MM.1S (cell line): ENCODE measurements around the gene NEDD4L.

Experiments used
- DNase-seq: peaks from one replicate; pipeline ENCODE4 v3.0.0-alpha.2; 2015
- H2AFZ ChIP-seq: fragments of 300-600 bp; sonication (generic); 2 replicates; pipeline ENCODE4 v1.6.0; 2016; ENCODE audit warnings: antibody characterized with exemption, low read length
- H3F3A ChIP-seq: fragments of 300-600 bp; sonication (generic); 2 replicates; pipeline ENCODE4 v1.6.1; 2016; ENCODE audit warnings: mild to moderate bottlenecking, antibody characterized with exemption, low read length, moderate library complexity, mixed read lengths; ENCODE audit not compliant: insufficient read depth
- H3K27ac ChIP-seq: fragments of 300-600 bp; sonication (generic); 2 replicates; pipeline ENCODE4 v1.5.1; 2016; ENCODE audit warnings: mild to moderate bottlenecking, low read length
- H3K27me3 ChIP-seq: fragments of 300-600 bp; sonication (generic); replicated peaks from 2 replicates; pipeline ENCODE4 v1.6.0; 2016; ENCODE audit warnings: low read length; ENCODE audit not compliant: insufficient read depth
- H3K36me3 ChIP-seq: fragments of 300-600 bp; sonication (generic); replicated peaks from 2 replicates; pipeline ENCODE4 v1.6.1; 2016; ENCODE audit warnings: mild to moderate bottlenecking, low read length, mixed read lengths; ENCODE audit not compliant: insufficient read depth
- H3K4me1 ChIP-seq: fragments of 300-600 bp; sonication (generic); 2 replicates; pipeline ENCODE4 v1.6.1; 2016; ENCODE audit warnings: low read length, mixed read lengths
- H3K4me2 ChIP-seq: fragments of 300-600 bp; sonication (generic); 2 replicates; pipeline ENCODE4 v1.6.0; 2016; ENCODE audit warnings: low read depth, low read length
- H3K4me3 ChIP-seq: fragments of 300-600 bp; sonication (generic); 2 replicates; pipeline ENCODE4 v1.5.1; 2016; ENCODE audit warnings: low read length, mixed read lengths
- H3K79me2 ChIP-seq: fragments of 300-600 bp; sonication (generic); 2 replicates; pipeline ENCODE4 v1.6.1; 2016; ENCODE audit warnings: mixed run types, low read length, mixed read lengths
- H3K9ac ChIP-seq: fragments of 300-600 bp; sonication (generic); 2 replicates; pipeline ENCODE4 v1.6.1; 2016; ENCODE audit warnings: low read length, mixed read lengths
- H3K9me2 ChIP-seq: fragments of 300-600 bp; sonication (generic); replicated peaks from 2 replicates; pipeline ENCODE4 v1.6.1; 2016; ENCODE audit warnings: mild to moderate bottlenecking, low read length, mixed read lengths; ENCODE audit not compliant: insufficient read depth
- H3K9me3 ChIP-seq: fragments of 300-600 bp; sonication (generic); replicated peaks from 2 replicates; pipeline ENCODE4 v1.6.1; 2016; ENCODE audit warnings: mild to moderate bottlenecking, low read length, mixed read lengths; ENCODE audit not compliant: insufficient read depth
- H4K20me1 ChIP-seq: fragments of 300-600 bp; sonication (generic); 2 replicates; pipeline ENCODE4 v1.6.1; 2016; ENCODE audit warnings: mild to moderate bottlenecking, low read length, moderate library complexity, mixed read lengths; ENCODE audit not compliant: insufficient read depth
- CTCF ChIP-seq: fragments of 300-600 bp; sonication (generic); IDR thresholded peaks from 2 replicates; pipeline ENCODE4 v1.5.1; 2016; ENCODE audit warnings: antibody characterized with exemption, low read length, mixed read lengths
- EZH2 ChIP-seq: fragments of 300-600 bp; sonication (generic); optimal IDR thresholded peaks from 2 replicates; pipeline ENCODE3; 2017; ENCODE audit warnings: low read depth, mild to moderate bottlenecking, antibody characterized with exemption, low read length, mixed read lengths
- EZH2phosphoT487 ChIP-seq: fragments of 300-600 bp; sonication (generic); IDR thresholded peaks from 2 replicates; pipeline ENCODE4 v1.6.1; 2018; ENCODE audit warnings: antibody characterized with exemption, low read length

Gene NEDD4L

GRCh38 chr18:58254873-58255511 lies 211.0 kb downstream of the NEDD4L start:
- H3K9me2 ChIP-seq, result no peaks in the 10 kb centered on the region
- DNase-seq, result no peak
- no peaks in the 10 kb centered on the region for H3K79me2 ChIP-seq
- no peaks in the 10 kb centered on the region for H3K4me1 ChIP-seq
- H3K9me3 ChIP-seq, result no peaks in the 10 kb centered on the region
- H3K27me3 ChIP-seq, result no peaks in the 10 kb centered on the region
- no peak for TF ChIP-seq EZH2
- no peak for TF ChIP-seq EZH2phosphoT487
- H3K4me2 ChIP-seq, result no peak overlapping the region
- no peak overlapping the region for H2AFZ ChIP-seq
- H3K36me3 ChIP-seq, result no peaks in the 10 kb centered on the region
- H3K4me3 ChIP-seq, result no peak overlapping the region
- no peak overlapping the region for H3K27ac ChIP-seq
- no peak overlapping the region for H3K9ac ChIP-seq
- no peaks in the 10 kb centered on the region for H4K20me1 ChIP-seq
- H3F3A ChIP-seq, result no peaks in the 10 kb centered on the region

GRCh38 chr18:58255701-58256311 lies 211.8 kb downstream of the NEDD4L start:
- TF ChIP-seq CTCF (no peak), EZH2 (no peak), EZH2phosphoT487 (no peak)
- Histone ChIP-seq H3K79me2 (no peaks in the 10 kb centered on the region), H3K4me1 (no peaks in the 10 kb centered on the region)

GRCh38 chr18:58256316-58257080 lies 212.5 kb downstream of the NEDD4L start:
- H3K4me2 ChIP-seq, result no peak overlapping the region
- H3K9ac ChIP-seq, result no peak overlapping the region
- no peaks in the 10 kb centered on the region for H3F3A ChIP-seq
- H3K4me1 ChIP-seq, result no peaks in the 10 kb centered on the region
- no peaks in the 10 kb centered on the region for H3K27me3 ChIP-seq
- no peak overlapping the region for H3K27ac ChIP-seq
- H3K9me3 ChIP-seq, result no peaks in the 10 kb centered on the region
- DNase-seq, result no peak
- no peaks in the 10 kb centered on the region for H3K9me2 ChIP-seq
- no peaks in the 10 kb centered on the region for H3K36me3 ChIP-seq
- H3K79me2 ChIP-seq, result no peaks in the 10 kb centered on the region
- TF ChIP-seq EZH2 (no peak), CTCF (no peak), EZH2phosphoT487 (no peak)
- no peaks in the 10 kb centered on the region for H4K20me1 ChIP-seq
- H3K4me3 ChIP-seq, result no peak overlapping the region
- H2AFZ ChIP-seq, result no peak overlapping the region

More at GRCh38 chr18:58255701-58256311, 211.8 kb downstream of the NEDD4L start:
- no peaks in the 10 kb centered on the region for H3F3A ChIP-seq
- no peak for DNase-seq
- no peak overlapping the region for H2AFZ ChIP-seq
- no peaks in the 10 kb centered on the region for H4K20me1 ChIP-seq
- H3K9me3 ChIP-seq, result no peaks in the 10 kb centered on the region
- H3K4me3 ChIP-seq, result no peak overlapping the region
- no peaks in the 10 kb centered on the region for H3K27me3 ChIP-seq
- H3K36me3 ChIP-seq, result no peaks in the 10 kb centered on the region
- no peak overlapping the region for H3K9ac ChIP-seq
- H3K9me2 ChIP-seq, result no peaks in the 10 kb centered on the region
- no peak overlapping the region for H3K4me2 ChIP-seq
- H3K27ac ChIP-seq, result no peak overlapping the region

- H3K27ac ChIP-seq, result no peak overlapping the region
- no peaks in the 10 kb centered on the region for H3F3A ChIP-seq
- no peak overlapping the region for H3K4me3 ChIP-seq
- H3K36me3 ChIP-seq, result no peaks in the 10 kb centered on the region
- no peaks in the 10 kb centered on the region for H3K9me3 ChIP-seq
- DNase-seq, result no peak
- H3K9me2 ChIP-seq, result no peaks in the 10 kb centered on the region
- no peak overlapping the region for H3K9ac ChIP-seq
- no peaks in the 10 kb centered on the region for H3K79me2 ChIP-seq
- TF ChIP-seq CTCF (no peak), EZH2 (no peak), EZH2phosphoT487 (no peak)
- no peak overlapping the region for H2AFZ ChIP-seq
- no peak overlapping the region for H3K4me2 ChIP-seq
- no peaks in the 10 kb centered on the region for H3K27me3 ChIP-seq
- H4K20me1 ChIP-seq, result no peaks in the 10 kb centered on the region
- H3K4me1 ChIP-seq, result no peaks in the 10 kb centered on the region
Measured at GRCh38 chr18:58257461-58257860, 213.4 kb downstream of the NEDD4L start.
